Mesenchymal stem cell (in vitro differentiated cells and primary cell): ENCODE results near the gene HSPH1.

Experiments
- DNase-seq: peaks from one replicate; pipeline ENCODE4 v3.0.0-alpha.2; 2013
- H2AFZ ChIP-seq: one replicate; pipeline ENCODE4 v1.6.1; 2013; ENCODE audit warnings: low read depth, mild to moderate bottlenecking, control low read depth, inconsistent platforms, low read length, moderate library complexity
- H2AK5ac ChIP-seq: 2 replicates; pipeline ENCODE4 v1.6.1; 2013; ENCODE audit warnings: low read length, moderate library complexity, mild to moderate bottlenecking, inconsistent platforms; ENCODE audit not compliant: severe bottlenecking
- H2BK120ac ChIP-seq: one replicate; pipeline ENCODE4 v1.6.1; 2013; ENCODE audit warnings: low read depth, mild to moderate bottlenecking, inconsistent platforms, low read length, moderate library complexity
- H2BK12ac ChIP-seq, 2 experiments: one replicate each; pipeline ENCODE4 v1.6.1; 2013; ENCODE audit warnings: inconsistent platforms in 2 of 2, low read length in 2 of 2, mild to moderate bottlenecking in 2 of 2, moderate library complexity in 2 of 2, control low read depth in 1 of 2
- H2BK15ac ChIP-seq: one replicate; pipeline ENCODE4 v1.6.1; 2013; ENCODE audit warnings: mild to moderate bottlenecking, low read depth, inconsistent platforms; ENCODE audit not compliant: poor library complexity, severe bottlenecking
- H2BK5ac ChIP-seq: 2 replicates; pipeline ENCODE4 v1.6.1; 2013; ENCODE audit warnings: low read depth, mild to moderate bottlenecking, low read length, control low read depth, inconsistent platforms; ENCODE audit not compliant: poor library complexity, severe bottlenecking
- H3K14ac ChIP-seq, 2 experiments: one replicate each; pipeline ENCODE4 v1.6.1; 2013; ENCODE audit warnings: inconsistent platforms in 2 of 2, low read length in 2 of 2, control low read depth in 1 of 2, mild to moderate bottlenecking in 1 of 2, moderate library complexity in 1 of 2
- H3K18ac ChIP-seq, 2 experiments: one replicate each; pipeline ENCODE4 v1.6.1; 2013; ENCODE audit warnings: inconsistent platforms in 2 of 2, low read length in 2 of 2, control low read depth in 1 of 2, low read depth in 1 of 2, mild to moderate bottlenecking in 1 of 2
- H3K23ac ChIP-seq, 2 experiments: one replicate each; pipeline ENCODE4 v1.6.1; 2013; ENCODE audit warnings: inconsistent platforms in 2 of 2, low read length in 2 of 2, mild to moderate bottlenecking in 2 of 2, moderate library complexity in 2 of 2, control low read depth in 1 of 2
- H3K27ac ChIP-seq: 2 replicates; pipeline ENCODE4 v1.5.1; 2013; ENCODE audit warnings: mild to moderate bottlenecking, moderate library complexity, low read length, control low read depth, inconsistent platforms; ENCODE audit not compliant: poor library complexity, severe bottlenecking
- H3K27me3 ChIP-seq, 2 experiments: 2 replicates each; pipeline versions ENCODE4 v1.6.1 to v1.7.0; 2013; ENCODE audit warnings: low read length in 2 of 2, mild to moderate bottlenecking in 2 of 2, moderate library complexity in 2 of 2, control low read depth in 1 of 2, inconsistent platforms in 1 of 2; ENCODE audit not compliant: control insufficient read depth in 1 of 2, insufficient read depth in 1 of 2
- H3K36me3 ChIP-seq, 2 experiments: 2 replicates each; pipeline versions ENCODE4 v1.6.1 to v1.7.0; 2013; ENCODE audit warnings: low read length in 2 of 2, control low read depth in 1 of 2, inconsistent platforms in 1 of 2, low read depth in 1 of 2, mild to moderate bottlenecking in 1 of 2; ENCODE audit not compliant: insufficient read depth in 2 of 2, control insufficient read depth in 1 of 2
- H3K4ac ChIP-seq, 2 experiments: one replicate each; pipeline ENCODE4 v1.6.1; 2013; ENCODE audit warnings: inconsistent platforms in 2 of 2, low read length in 2 of 2, mild to moderate bottlenecking in 2 of 2, moderate library complexity in 2 of 2, control low read depth in 1 of 2, low read depth in 1 of 2
- H3K4me1 ChIP-seq: 2 replicates; pipeline ENCODE4 v1.6.1; 2013; ENCODE audit warnings: low read depth, low read length, control low read depth; ENCODE audit not compliant: control insufficient read depth, insufficient read depth
- H3K4me2 ChIP-seq: 2 replicates; pipeline ENCODE4 v1.6.1; 2013; ENCODE audit warnings: low read length, mild to moderate bottlenecking, inconsistent platforms; ENCODE audit not compliant: poor library complexity, severe bottlenecking
- H3K4me3 ChIP-seq, 2 experiments: 2 replicates each; pipeline versions ENCODE4 v1.5.1 to v1.7.0; 2013; ENCODE audit warnings: low read length in 2 of 2, mild to moderate bottlenecking in 2 of 2, control low read depth in 1 of 2, low read depth in 1 of 2; ENCODE audit not compliant: insufficient read depth in 1 of 2
- H3K79me1 ChIP-seq: replicated peaks from 2 replicates; pipeline ENCODE4 v1.6.1; 2013; ENCODE audit warnings: mild to moderate bottlenecking, control low read depth, low read length, inconsistent platforms; ENCODE audit not compliant: poor library complexity, severe bottlenecking
- H3K9ac ChIP-seq: 2 replicates; pipeline ENCODE4 v1.7.0; 2013; ENCODE audit warnings: mild to moderate bottlenecking, low read length, moderate library complexity
- H3K9me3 ChIP-seq: 2 replicates; pipeline ENCODE4 v1.7.0; 2013; ENCODE audit warnings: mild to moderate bottlenecking, low read length; ENCODE audit not compliant: control insufficient read depth
- H4K8ac ChIP-seq: one replicate; pipeline ENCODE4 v1.6.1; 2013; ENCODE audit warnings: inconsistent platforms, mild to moderate bottlenecking, low read length, moderate library complexity
- H4K91ac ChIP-seq: one replicate; pipeline ENCODE4 v1.6.1; 2013; ENCODE audit warnings: mild to moderate bottlenecking, low read length, inconsistent platforms
- WGBS: methylation state at CpG from one replicate; pipeline ENCODE4 v1.1.7; 2013; ENCODE audit warnings: mixed read lengths; 5-methylcytosine and 5-hydroxymethylcytosine counted together

HSPH1 gene

DNA sequence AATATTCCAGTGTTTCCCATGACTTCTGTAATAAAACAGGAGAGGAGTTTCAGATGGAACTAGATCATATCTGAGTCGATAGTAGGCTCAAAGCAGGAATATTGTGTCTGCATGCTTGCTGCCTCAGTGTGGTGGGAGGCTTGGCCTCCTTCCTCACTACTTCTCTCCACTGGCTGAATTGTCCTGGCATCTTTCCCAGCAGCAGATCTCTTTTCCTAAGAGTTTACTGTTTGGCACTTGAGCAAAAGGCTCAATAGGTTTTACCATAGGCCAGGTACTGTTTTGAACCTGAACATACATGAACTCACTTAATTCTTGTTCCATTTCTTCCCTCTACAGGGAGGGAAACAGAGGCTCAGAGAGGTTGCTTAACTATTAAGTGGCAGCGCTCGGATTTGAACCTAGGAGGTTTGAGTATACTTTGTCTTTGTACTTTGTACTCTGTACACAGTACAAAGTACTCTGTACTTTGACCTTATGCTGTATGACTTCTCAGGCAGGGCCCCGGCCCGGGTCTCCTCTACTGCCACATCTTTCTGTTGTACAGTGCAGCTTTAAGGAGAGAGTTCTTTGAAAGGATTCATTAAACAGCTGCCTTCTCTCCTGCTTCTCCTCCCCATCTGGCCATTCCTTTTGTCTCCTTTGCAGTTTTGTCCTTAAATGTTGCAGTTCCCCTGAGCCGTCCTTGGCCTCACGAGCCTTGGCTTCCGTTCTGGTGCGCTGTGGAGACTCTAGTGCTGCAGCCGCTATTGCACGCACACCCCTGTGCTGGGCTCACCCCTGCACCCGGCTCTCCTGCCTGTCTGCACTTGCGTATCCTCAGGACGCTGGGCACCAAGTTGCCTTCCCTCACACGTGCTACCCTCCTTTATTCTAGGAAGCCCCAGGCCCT, 46.2 kb upstream of the HSPH1 start:
- Histone ChIP-seq H2BK120ac (no peak overlapping the region), H2AFZ (no peak overlapping the region), H3K79me1 (peaks cover 36% of the 10 kb centered on the region), H3K14ac (peak overlapping the region in 1 of 2 experiments; percentile 59), H3K27ac (no peak overlapping the region), H3K36me3 (no peaks in the 10 kb centered on the region), H2AK5ac (no peak overlapping the region), H3K9me3 (no peaks in the 10 kb centered on the region), H2BK12ac (no peak overlapping the region), H3K4ac (no peak overlapping the region), H3K9ac (no peak overlapping the region), H3K23ac (no peak overlapping the region), H3K4me2 (no peak overlapping the region), H3K4me1 (peaks cover 13% of the 10 kb centered on the region), H4K8ac (no peak overlapping the region), H2BK15ac (no peak overlapping the region), H3K18ac (no peak overlapping the region), H4K91ac (no peak overlapping the region), H3K4me3 (peak overlapping the region in 1 of 2 experiments; percentile 42), H3K27me3 (no peaks in the 10 kb centered on the region), H2BK5ac (no peak overlapping the region)
- DNase-seq: no peak
- WGBS: 89% methylated on average over 13 of the region's 15 CpGs

DNA sequence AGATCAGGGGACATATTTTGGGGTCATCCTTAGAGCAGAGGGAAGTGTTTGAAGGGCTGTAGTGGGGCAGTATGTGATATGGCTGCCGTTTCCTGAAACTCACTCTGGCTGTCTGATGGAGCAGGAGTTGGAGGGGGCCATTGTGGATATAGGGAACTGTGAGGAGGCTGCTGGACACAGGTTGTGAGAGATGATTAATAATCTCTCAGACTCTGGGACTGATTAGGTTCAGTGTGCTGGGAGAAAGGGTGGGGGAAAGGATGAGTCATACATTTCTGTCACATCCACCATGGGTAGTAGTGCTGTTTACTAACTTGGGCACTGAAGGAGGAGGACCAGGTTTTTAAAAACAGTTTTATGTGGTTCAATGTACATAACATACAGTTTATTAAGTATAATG, 42.9 kb upstream of the HSPH1 start:
- 41% methylated on average over 1 of the region's 1 CpG for WGBS
- H2AFZ ChIP-seq: no peak overlapping the region
- DNase-seq: peak; percentile 64
- no peak overlapping the region for H2BK5ac ChIP-seq
- H3K4ac ChIP-seq: peak overlapping the region in 1 of 2 experiments; percentile 78
- H2BK120ac ChIP-seq: no peak overlapping the region
- H4K8ac ChIP-seq: no peak overlapping the region
- H3K36me3 ChIP-seq: no peaks in the 10 kb centered on the region
- H4K91ac ChIP-seq: no peak overlapping the region
- H3K79me1 ChIP-seq: peaks cover 35% of the 10 kb centered on the region
- H3K18ac ChIP-seq: peak overlapping the region in 1 of 2 experiments; percentile 72
- H3K23ac ChIP-seq: no peak overlapping the region
- H2BK15ac ChIP-seq: no peak overlapping the region
- H3K27ac ChIP-seq: no peak overlapping the region
- H3K4me2 ChIP-seq: no peak overlapping the region
- no peak overlapping the region for H3K14ac ChIP-seq
- H3K9me3 ChIP-seq: no peaks in the 10 kb centered on the region
- H2AK5ac ChIP-seq: no peak overlapping the region
- no peaks in the 10 kb centered on the region for H3K27me3 ChIP-seq
- H3K4me1 ChIP-seq: peaks cover 21% of the 10 kb centered on the region
- H2BK12ac ChIP-seq: no peak overlapping the region
- no peak overlapping the region for H3K4me3 ChIP-seq
- H3K9ac ChIP-seq: no peak overlapping the region

DNA sequence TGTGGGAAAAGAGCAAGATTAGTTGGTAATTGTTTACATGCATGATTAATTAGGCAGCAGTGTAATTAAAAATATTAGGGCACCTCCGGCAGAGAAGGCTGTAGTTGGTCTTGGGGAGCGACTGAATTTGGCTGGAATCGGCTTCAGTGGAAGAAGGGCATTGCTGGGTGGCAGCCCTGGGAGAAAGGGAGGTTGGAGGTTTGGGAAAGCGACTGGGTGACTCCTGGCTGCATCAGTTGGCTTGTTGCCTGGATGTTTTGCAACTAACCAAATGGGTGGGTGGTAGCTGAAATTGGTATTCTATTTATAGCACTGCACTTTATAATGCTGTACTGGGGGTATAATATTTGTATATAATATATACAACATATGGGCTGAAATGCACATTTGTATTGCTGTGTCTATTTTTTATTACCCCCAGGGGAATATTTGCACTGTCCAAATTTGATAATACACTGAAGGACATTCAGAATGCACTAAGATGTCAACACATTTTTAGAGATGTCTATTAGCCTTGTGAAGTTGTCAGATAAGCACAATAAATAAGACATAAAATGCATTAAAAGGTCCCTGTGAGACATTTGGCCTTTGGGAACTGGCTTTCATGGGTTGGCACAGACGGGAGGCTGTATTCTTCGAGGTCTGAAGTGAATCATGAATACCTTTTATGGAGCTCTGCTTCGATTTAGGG, 39.8 kb upstream of the HSPH1 start:
- H3K4me3 ChIP-seq: peak overlapping the region in 1 of 2 experiments; percentile 83
- H2BK5ac ChIP-seq: no peak overlapping the region
- H3K27ac ChIP-seq: no peak overlapping the region
- no peak overlapping the region for H4K91ac ChIP-seq
- no peak overlapping the region for H2AFZ ChIP-seq
- H3K4me1 ChIP-seq: peaks cover 15% of the 10 kb centered on the region
- no peak overlapping the region for H2BK15ac ChIP-seq
- H3K9ac ChIP-seq: peak overlapping the region; percentile 90
- WGBS: 78% methylated on average over 6 of the region's 7 CpGs
- H2BK12ac ChIP-seq: no peak overlapping the region
- no peak overlapping the region for H2BK120ac ChIP-seq
- H4K8ac ChIP-seq: no peak overlapping the region
- H3K23ac ChIP-seq: no peak overlapping the region
- no peaks in the 10 kb centered on the region for H3K36me3 ChIP-seq
- peak overlapping the region; percentile 92 for H3K4me2 ChIP-seq
- H3K18ac ChIP-seq: no peak overlapping the region
- no peak overlapping the region for H2AK5ac ChIP-seq
- peak; percentile 25 for DNase-seq
- H3K79me1 ChIP-seq: peaks cover 27% of the 10 kb centered on the region
- H3K4ac ChIP-seq: no peak overlapping the region
- no peak overlapping the region for H3K14ac ChIP-seq
- no peaks in the 10 kb centered on the region for H3K9me3 ChIP-seq
- H3K27me3 ChIP-seq: no peaks in the 10 kb centered on the region

DNA sequence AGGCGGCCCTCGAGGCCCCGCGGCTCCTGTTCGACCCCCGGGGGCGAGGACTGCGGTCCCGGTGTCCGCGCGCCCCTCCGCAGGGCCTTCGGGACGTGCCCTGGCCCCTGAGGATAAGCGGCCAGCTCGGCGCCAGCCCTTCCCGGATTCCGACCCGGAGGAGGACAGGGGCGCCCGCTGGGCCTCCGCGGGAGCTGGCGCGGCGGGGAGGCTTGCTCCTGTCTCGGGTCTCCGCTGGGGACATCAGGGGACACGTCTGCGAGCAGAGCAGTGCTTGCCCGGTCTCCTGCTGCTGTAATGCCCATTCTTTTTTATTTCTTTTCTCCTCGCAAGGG, 38.9 kb upstream of the HSPH1 start:
- under 1% methylated on average over 29 of the region's 34 CpGs for WGBS
- no peak overlapping the region for H4K91ac ChIP-seq
- peaks cover 23% of the 10 kb centered on the region for H3K79me1 ChIP-seq
- no peak overlapping the region for H3K14ac ChIP-seq
- no peaks in the 10 kb centered on the region for H3K9me3 ChIP-seq
- H3K36me3 ChIP-seq: no peaks in the 10 kb centered on the region
- H3K27me3 ChIP-seq: no peaks in the 10 kb centered on the region
- peak overlapping the region; percentile 96 for H2AFZ ChIP-seq
- H3K9ac ChIP-seq: peak overlapping the region; percentile 90
- peaks cover 15% of the 10 kb centered on the region for H3K4me1 ChIP-seq
- H4K8ac ChIP-seq: peak overlapping the region; percentile 64
- H3K27ac ChIP-seq: no peak overlapping the region
- H2BK120ac ChIP-seq: peak overlapping the region; percentile 95
- H3K4ac ChIP-seq: peak overlapping the region in 1 of 2 experiments; percentile 63
- peak overlapping the region; percentile 92 for H3K4me2 ChIP-seq
- H2BK5ac ChIP-seq: no peak overlapping the region
- H3K18ac ChIP-seq: peak overlapping the region; percentile 60 to 96
- H2AK5ac ChIP-seq: no peak overlapping the region
- peak overlapping the region; percentile 83 to 98 for H3K4me3 ChIP-seq
- peak overlapping the region; percentile 86 for H2BK15ac ChIP-seq
- H2BK12ac ChIP-seq: no peak overlapping the region
- DNase-seq: peak; percentile 56
- no peak overlapping the region for H3K23ac ChIP-seq
